ENCODE results near the gene ZNF112.
"Not testable (repeated sequence)": the region's sequence is repeated elsewhere in the genome, so short reads cannot be mapped to it uniquely, and the experiment has no call there.

ZNF112 gene

GRCh38 chr19:44356383-44357111, at the start of gene ZNF112:
Gene ZNF112, minus strand, starts transcription at chr19:44356680. Its CDS starts 16,141 bp downstream, at chr19:44340539.
- DNase-seq = peak; percentile 39 to 95 (median 83)

GRCh38 chr19:44401139-44402115, 44.9 kb upstream of the ZNF112 start, which contains the start of gene ZNF285:
Gene ZNF285, minus strand, starts transcription at chr19:44401608. Its CDS starts 4,395 bp downstream, at chr19:44397213.
- DNase-seq = no peak

GRCh38 chr19:44389268-44389667, 32.8 kb upstream of the ZNF112 start:
- DNase-seq = not testable (repeated sequence)

GRCh38 chr19:44374789-44375188, 18.3 kb upstream of the ZNF112 start:
- DNase-seq = no peak

- no peak for DNase-seq
Measured at GRCh38 chr19:44371815-44372480, 15.5 kb upstream of the ZNF112 start.

- DNase-seq = no peak
Measured at GRCh38 chr19:44367024-44367423, 10.5 kb upstream of the ZNF112 start.

GRCh38 chr19:44346556-44346955, 9.9 kb downstream of the ZNF112 start:
- DNase-seq = peak in 1 of 51 donors; percentile 0

- DNase-seq = peak in 24 of 51 donors; percentile 1 to 43 (median 12)
Measured at GRCh38 chr19:44345959-44346358, 10.5 kb downstream of the ZNF112 start.

GRCh38 chr19:44344255-44344654, 12.2 kb downstream of the ZNF112 start:
- DNase-seq = no peak

GRCh38 chr19:44341794-44342193, 14.7 kb downstream of the ZNF112 start:
- DNase-seq = no peak

- not testable (repeated sequence) for DNase-seq
Measured at GRCh38 chr19:44334639-44335038, 21.8 kb downstream of the ZNF112 start.

- DNase-seq = no peak
Measured at GRCh38 chr19:44332145-44332544, 24.3 kb downstream of the ZNF112 start.

GRCh38 chr19:44315883-44316282, 40.6 kb downstream of the ZNF112 start:
- no peak for DNase-seq

GRCh38 chr19:44313231-44313630, 43.2 kb downstream of the ZNF112 start:
- DNase-seq = no peak

GRCh38 chr19:44308011-44308410, 48.5 kb downstream of the ZNF112 start:
- DNase-seq = no peak

- DNase-seq = no peak
Measured at GRCh38 chr19:44306283-44306682, 50.2 kb downstream of the ZNF112 start.

- no peak for DNase-seq
Measured at GRCh38 chr19:44305457-44305856, 51.0 kb downstream of the ZNF112 start.

- peak; percentile 21 to 94 (median 85) for DNase-seq
Measured at GRCh38 chr19:44304659-44305193, 51.8 kb downstream of the ZNF112 start, which contains the start of gene ZNF235. Gene ZNF235, minus strand, starts transcription at chr19:44305025. Its CDS starts 1,621 bp downstream, at chr19:44303404.

- DNase-seq = peak in 5 of 51 donors; percentile 2 to 32 (median 5)
Measured at GRCh38 chr19:44303976-44304568, 52.4 kb downstream of the ZNF112 start.

- DNase-seq = no peak
Measured at GRCh38 chr19:44303320-44303719, 53.2 kb downstream of the ZNF112 start.

GRCh38 chr19:44284968-44285367, 71.5 kb downstream of the ZNF112 start:
- DNase-seq = no peak
